ENCODE measurements around the gene SUMO3. TPM values are rescaled to one million over a fixed set of nuclear protein-coding genes. Genes with fewer than 3 reads are reported as not detected.
A peak's percentile ranks its signal among the peaks of the same experiment; 100 is the strongest.

SUMO3 gene
- total RNA-seq, 1 donor: 86.3 TPM

- H3K4me1 ChIP-seq (ENCODE audit: insufficient read depth, low read length): peaks cover 20% of the 10 kb centered on the region
- no peak overlapping the region for H3K4me3 ChIP-seq (ENCODE audit: low read length)
- H3K27me3 ChIP-seq (ENCODE audit: insufficient read depth, low read length): no peaks in the 10 kb centered on the region
- H3K9me3 ChIP-seq (ENCODE audit: low read depth, low read length): no peaks in the 10 kb centered on the region
Measured at GRCh38 chr21:44805226-44805625, 12.6 kb downstream of the SUMO3 start.

GRCh38 chr21:44804762-44805161 lies 13.1 kb downstream of the SUMO3 start:
- Histone ChIP-seq H3K4me3 (ENCODE audit: low read length) (no peak overlapping the region), H3K9me3 (ENCODE audit: low read depth, low read length) (no peaks in the 10 kb centered on the region), H3K4me1 (ENCODE audit: insufficient read depth, low read length) (peaks cover 24% of the 10 kb centered on the region), H3K27me3 (ENCODE audit: insufficient read depth, low read length) (no peaks in the 10 kb centered on the region)

GRCh38 chr21:44803651-44804050 lies 14.2 kb downstream of the SUMO3 start:
- no peaks in the 10 kb centered on the region for H3K9me3 ChIP-seq (ENCODE audit: low read depth, low read length)

GRCh38 chr21:44802396-44803153 lies 15.3 kb downstream of the SUMO3 start:
- no peaks in the 10 kb centered on the region for H3K9me3 ChIP-seq (ENCODE audit: low read depth, low read length)
- H3K4me1 ChIP-seq (ENCODE audit: insufficient read depth, low read length): peaks cover 30% of the 10 kb centered on the region
- peak overlapping the region; percentile 70 for H3K4me3 ChIP-seq (ENCODE audit: low read length)
- no peaks in the 10 kb centered on the region for H3K27me3 ChIP-seq (ENCODE audit: insufficient read depth, low read length)

More at GRCh38 chr21:44803651-44804050, 14.2 kb downstream of the SUMO3 start:
- Histone ChIP-seq H3K4me3 (ENCODE audit: low read length) (no peak overlapping the region), H3K27me3 (ENCODE audit: insufficient read depth, low read length) (no peaks in the 10 kb centered on the region), H3K4me1 (ENCODE audit: insufficient read depth, low read length) (peaks cover 30% of the 10 kb centered on the region)

- Histone ChIP-seq H3K9me3 (ENCODE audit: low read depth, low read length) (no peaks in the 10 kb centered on the region), H3K4me3 (ENCODE audit: low read length) (peak within 1 kb of the TSS; percentile 70), H3K4me1 (ENCODE audit: insufficient read depth, low read length) (peaks cover 30% of the 10 kb centered on the region), H3K27me3 (ENCODE audit: insufficient read depth, low read length) (no peaks in the 10 kb centered on the region)
Measured at GRCh38 chr21:44801468-44802395, 16.1 kb downstream of the SUMO3 start, which contains the start of gene UBE2G2. TSS of gene UBE2G2 (minus strand) at chr21:44801820. CDS start at chr21:44801748, 72 bp downstream.

GRCh38 chr21:44800971-44801467 lies 16.8 kb downstream of the SUMO3 start:
- Histone ChIP-seq H3K4me3 (ENCODE audit: low read length) (peak overlapping the region; percentile 70), H3K9me3 (ENCODE audit: low read depth, low read length) (no peaks in the 10 kb centered on the region), H3K4me1 (ENCODE audit: insufficient read depth, low read length) (peaks cover 30% of the 10 kb centered on the region), H3K27me3 (ENCODE audit: insufficient read depth, low read length) (no peaks in the 10 kb centered on the region)

- Histone ChIP-seq H3K4me1 (ENCODE audit: insufficient read depth, low read length) (peaks cover 30% of the 10 kb centered on the region), H3K4me3 (ENCODE audit: low read length) (no peak overlapping the region), H3K9me3 (ENCODE audit: low read depth, low read length) (no peaks in the 10 kb centered on the region), H3K27me3 (ENCODE audit: insufficient read depth, low read length) (no peaks in the 10 kb centered on the region)
Measured at GRCh38 chr21:44800103-44800502, 17.8 kb downstream of the SUMO3 start.

- no peaks in the 10 kb centered on the region for H3K9me3 ChIP-seq (ENCODE audit: low read depth, low read length)
- no peaks in the 10 kb centered on the region for H3K27me3 ChIP-seq (ENCODE audit: insufficient read depth, low read length)
- H3K4me3 ChIP-seq (ENCODE audit: low read length): no peak overlapping the region
- H3K4me1 ChIP-seq (ENCODE audit: insufficient read depth, low read length): peaks cover 30% of the 10 kb centered on the region
Measured at GRCh38 chr21:44799646-44800045, 18.2 kb downstream of the SUMO3 start.

- Histone ChIP-seq H3K4me3 (ENCODE audit: low read length) (no peak overlapping the region), H3K9me3 (ENCODE audit: low read depth, low read length) (no peaks in the 10 kb centered on the region), H3K27me3 (ENCODE audit: insufficient read depth, low read length) (no peaks in the 10 kb centered on the region), H3K4me1 (ENCODE audit: insufficient read depth, low read length) (peaks cover 33% of the 10 kb centered on the region)
Measured at GRCh38 chr21:44797775-44798174, 20.1 kb downstream of the SUMO3 start.

GRCh38 chr21:44795342-44795741 lies 22.5 kb downstream of the SUMO3 start:
- no peak overlapping the region for H3K4me3 ChIP-seq (ENCODE audit: low read length)
- peaks cover 19% of the 10 kb centered on the region for H3K4me1 ChIP-seq (ENCODE audit: insufficient read depth, low read length)
- H3K9me3 ChIP-seq (ENCODE audit: low read depth, low read length): no peaks in the 10 kb centered on the region
- H3K27me3 ChIP-seq (ENCODE audit: insufficient read depth, low read length): no peaks in the 10 kb centered on the region

GRCh38 chr21:44793592-44794374 lies 24.1 kb downstream of the SUMO3 start:
- H3K4me3 ChIP-seq (ENCODE audit: low read length): no peak overlapping the region
- no peaks in the 10 kb centered on the region for H3K27me3 ChIP-seq (ENCODE audit: insufficient read depth, low read length)
- no peaks in the 10 kb centered on the region for H3K9me3 ChIP-seq (ENCODE audit: low read depth, low read length)

GRCh38 chr21:44792702-44793591 lies 24.9 kb downstream of the SUMO3 start:
- Histone ChIP-seq H3K4me1 (ENCODE audit: insufficient read depth, low read length) (peaks cover 12% of the 10 kb centered on the region), H3K27me3 (ENCODE audit: insufficient read depth, low read length) (no peaks in the 10 kb centered on the region)

More at GRCh38 chr21:44793592-44794374, 24.1 kb downstream of the SUMO3 start:
- H3K4me1 ChIP-seq (ENCODE audit: insufficient read depth, low read length): peaks cover 12% of the 10 kb centered on the region

GRCh38 chr21:44791993-44792392 lies 25.9 kb downstream of the SUMO3 start:
- H3K4me1 ChIP-seq (ENCODE audit: insufficient read depth, low read length): peaks cover 12% of the 10 kb centered on the region
- no peaks in the 10 kb centered on the region for H3K27me3 ChIP-seq (ENCODE audit: insufficient read depth, low read length)
- H3K9me3 ChIP-seq (ENCODE audit: low read depth, low read length): no peaks in the 10 kb centered on the region
- no peak overlapping the region for H3K4me3 ChIP-seq (ENCODE audit: low read length)

More at GRCh38 chr21:44792702-44793591, 24.9 kb downstream of the SUMO3 start:
- no peaks in the 10 kb centered on the region for H3K9me3 ChIP-seq (ENCODE audit: low read depth, low read length)
- H3K4me3 ChIP-seq (ENCODE audit: low read length): no peak overlapping the region

- no peaks in the 10 kb centered on the region for H3K9me3 ChIP-seq (ENCODE audit: low read depth, low read length)
- no peak overlapping the region for H3K4me3 ChIP-seq (ENCODE audit: low read length)
Measured at GRCh38 chr21:44791246-44791645, 26.6 kb downstream of the SUMO3 start.

More at GRCh38 chr21:44791246-44791645, 26.6 kb downstream of the SUMO3 start:
- peaks cover 12% of the 10 kb centered on the region for H3K4me1 ChIP-seq (ENCODE audit: insufficient read depth, low read length)
- H3K27me3 ChIP-seq (ENCODE audit: insufficient read depth, low read length): no peaks in the 10 kb centered on the region

All from mononuclear cell (primary cell).